ENCODE measurements around the gene FMOD.

FMOD gene

GRCh38 chr1:203342192-203342940 is 8.6 kb downstream of the FMOD start:
- peak; percentile 78 for TF ChIP-seq CTCF (conservative IDR thresholded peaks at IDR 0.05; ENCODE audit: control insufficient read depth, insufficient read depth, low read depth, low read length)
- H3K4me3 ChIP-seq (ENCODE audit: control insufficient read depth, low read depth, low read length) = no peak overlapping the region
- peak; percentile 40 for DNase-seq (ENCODE audit: low read depth)

GRCh38 chr1:203340112-203340790 is 10.7 kb downstream of the FMOD start:
- peak; percentile 87 for DNase-seq (ENCODE audit: low read depth)
- TF ChIP-seq CTCF (conservative IDR thresholded peaks at IDR 0.05; ENCODE audit: control insufficient read depth, insufficient read depth, low read depth, low read length) = peak; percentile 94
- H3K4me3 ChIP-seq (ENCODE audit: control insufficient read depth, low read depth, low read length) = no peak overlapping the region

- peak; percentile 97 for TF ChIP-seq CTCF (conservative IDR thresholded peaks at IDR 0.05; ENCODE audit: control insufficient read depth, insufficient read depth, low read depth, low read length)
- peak; percentile 65 for DNase-seq (ENCODE audit: low read depth)
- no peak overlapping the region for H3K4me3 ChIP-seq (ENCODE audit: control insufficient read depth, low read depth, low read length)
These were observed 12.4 kb downstream of the FMOD start for GRCh38 chr1:203338335-203339036.

- no peak for TF ChIP-seq CTCF (conservative IDR thresholded peaks at IDR 0.05; ENCODE audit: control insufficient read depth, insufficient read depth, low read depth, low read length)
- no peak for DNase-seq (ENCODE audit: low read depth)
- H3K4me3 ChIP-seq (ENCODE audit: control insufficient read depth, low read depth, low read length) = no peak overlapping the region
These were observed 14.8 kb downstream of the FMOD start for GRCh38 chr1:203336097-203336496.

- TF ChIP-seq CTCF (conservative IDR thresholded peaks at IDR 0.05; ENCODE audit: control insufficient read depth, insufficient read depth, low read depth, low read length) = no peak
- DNase-seq (ENCODE audit: low read depth) = no peak
- H3K4me3 ChIP-seq (ENCODE audit: control insufficient read depth, low read depth, low read length) = no peak overlapping the region
These were observed 15.4 kb downstream of the FMOD start for GRCh38 chr1:203335503-203335902.

GRCh38 chr1:203331224-203331623 is 19.7 kb downstream of the FMOD start:
- DNase-seq (ENCODE audit: low read depth) = no peak
- no peak overlapping the region for H3K4me3 ChIP-seq (ENCODE audit: control insufficient read depth, low read depth, low read length)
- no peak for TF ChIP-seq CTCF (conservative IDR thresholded peaks at IDR 0.05; ENCODE audit: control insufficient read depth, insufficient read depth, low read depth, low read length)
